ENCODE data around the gene OPRPN.

GRCh38 chr4:70397580-70397979 lies at the start of gene OPRPN:
- TF ChIP-seq, protein P1, sequence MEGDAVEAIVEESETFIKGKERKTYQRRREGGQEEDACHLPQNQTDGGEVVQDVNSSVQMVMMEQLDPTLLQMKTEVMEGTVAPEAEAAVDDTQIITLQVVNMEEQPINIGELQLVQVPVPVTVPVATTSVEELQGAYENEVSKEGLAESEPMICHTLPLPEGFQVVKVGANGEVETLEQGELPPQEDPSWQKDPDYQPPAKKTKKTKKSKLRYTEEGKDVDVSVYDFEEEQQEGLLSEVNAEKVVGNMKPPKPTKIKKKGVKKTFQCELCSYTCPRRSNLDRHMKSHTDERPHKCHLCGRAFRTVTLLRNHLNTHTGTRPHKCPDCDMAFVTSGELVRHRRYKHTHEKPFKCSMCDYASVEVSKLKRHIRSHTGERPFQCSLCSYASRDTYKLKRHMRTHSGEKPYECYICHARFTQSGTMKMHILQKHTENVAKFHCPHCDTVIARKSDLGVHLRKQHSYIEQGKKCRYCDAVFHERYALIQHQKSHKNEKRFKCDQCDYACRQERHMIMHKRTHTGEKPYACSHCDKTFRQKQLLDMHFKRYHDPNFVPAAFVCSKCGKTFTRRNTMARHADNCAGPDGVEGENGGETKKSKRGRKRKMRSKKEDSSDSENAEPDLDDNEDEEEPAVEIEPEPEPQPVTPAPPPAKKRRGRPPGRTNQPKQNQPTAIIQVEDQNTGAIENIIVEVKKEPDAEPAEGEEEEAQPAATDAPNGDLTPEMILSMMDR (IDR thresholded peaks at IDR 0.05; ENCODE audit: low read length): no peak
- no peak for TF ChIP-seq EZH2phosphoT487 (IDR thresholded peaks at IDR 0.05; ENCODE audit: low read length)

Measured in MM.1S (cell line).